LNCAP (cell line): ENCODE data around the gene MSI2.

Source experiments
- TF ChIP-seq, protein P1 (sequence below): fragments of 450-650 bp; IDR thresholded peaks from 2 replicates; pipeline ENCODE4 v1.5.1; 2017; ENCODE audit warnings: mild to moderate bottlenecking

The MSI2 gene

DNA sequence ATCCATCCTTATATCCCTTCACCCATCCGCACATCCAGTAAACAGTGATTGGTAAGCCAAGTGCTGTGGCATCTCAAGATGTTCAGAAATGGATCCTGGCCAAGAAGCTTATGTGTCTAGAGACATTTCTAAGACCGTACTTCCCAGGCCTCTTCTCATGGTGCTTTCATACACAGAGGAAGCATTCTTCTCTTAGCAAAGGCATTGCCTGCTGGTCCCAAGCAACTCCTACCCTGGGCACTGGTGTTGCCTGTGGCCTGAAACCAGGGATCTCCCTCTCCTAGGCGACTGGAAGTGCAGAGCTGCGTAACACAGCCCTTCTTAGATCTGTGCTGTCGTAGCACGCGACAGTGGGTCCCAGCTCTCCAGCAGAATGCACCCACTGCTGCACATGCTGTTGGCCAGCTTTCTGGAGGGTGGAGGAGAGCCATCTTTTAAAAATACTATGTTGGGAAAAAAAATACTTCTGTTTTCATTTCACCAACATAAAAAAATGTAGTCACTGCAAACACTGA is 305.9 kb downstream of the MSI2 start:
- TF ChIP-seq, protein P1, sequence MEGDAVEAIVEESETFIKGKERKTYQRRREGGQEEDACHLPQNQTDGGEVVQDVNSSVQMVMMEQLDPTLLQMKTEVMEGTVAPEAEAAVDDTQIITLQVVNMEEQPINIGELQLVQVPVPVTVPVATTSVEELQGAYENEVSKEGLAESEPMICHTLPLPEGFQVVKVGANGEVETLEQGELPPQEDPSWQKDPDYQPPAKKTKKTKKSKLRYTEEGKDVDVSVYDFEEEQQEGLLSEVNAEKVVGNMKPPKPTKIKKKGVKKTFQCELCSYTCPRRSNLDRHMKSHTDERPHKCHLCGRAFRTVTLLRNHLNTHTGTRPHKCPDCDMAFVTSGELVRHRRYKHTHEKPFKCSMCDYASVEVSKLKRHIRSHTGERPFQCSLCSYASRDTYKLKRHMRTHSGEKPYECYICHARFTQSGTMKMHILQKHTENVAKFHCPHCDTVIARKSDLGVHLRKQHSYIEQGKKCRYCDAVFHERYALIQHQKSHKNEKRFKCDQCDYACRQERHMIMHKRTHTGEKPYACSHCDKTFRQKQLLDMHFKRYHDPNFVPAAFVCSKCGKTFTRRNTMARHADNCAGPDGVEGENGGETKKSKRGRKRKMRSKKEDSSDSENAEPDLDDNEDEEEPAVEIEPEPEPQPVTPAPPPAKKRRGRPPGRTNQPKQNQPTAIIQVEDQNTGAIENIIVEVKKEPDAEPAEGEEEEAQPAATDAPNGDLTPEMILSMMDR, result no peak

DNA sequence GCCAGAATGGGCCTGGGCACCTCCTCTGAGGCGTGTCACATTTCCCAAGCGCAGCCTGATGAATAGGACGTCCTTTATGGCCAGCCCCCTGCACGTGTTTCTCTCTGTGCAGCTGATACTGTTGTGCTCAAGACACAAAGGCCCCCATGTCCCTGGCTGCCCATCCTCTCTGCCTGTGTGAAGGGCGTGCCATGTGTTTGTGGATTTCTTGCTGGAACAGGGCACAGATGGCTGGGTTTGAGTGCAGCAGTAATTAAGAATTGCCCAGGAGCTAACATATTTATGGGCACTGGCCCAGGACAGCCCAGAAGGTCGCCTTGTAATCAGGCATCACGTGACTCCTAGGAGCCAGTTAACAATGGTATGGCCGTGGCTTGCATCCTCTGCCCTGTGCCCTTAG is 307.6 kb downstream of the MSI2 start:
- TF ChIP-seq, protein P1, result no peak

DNA sequence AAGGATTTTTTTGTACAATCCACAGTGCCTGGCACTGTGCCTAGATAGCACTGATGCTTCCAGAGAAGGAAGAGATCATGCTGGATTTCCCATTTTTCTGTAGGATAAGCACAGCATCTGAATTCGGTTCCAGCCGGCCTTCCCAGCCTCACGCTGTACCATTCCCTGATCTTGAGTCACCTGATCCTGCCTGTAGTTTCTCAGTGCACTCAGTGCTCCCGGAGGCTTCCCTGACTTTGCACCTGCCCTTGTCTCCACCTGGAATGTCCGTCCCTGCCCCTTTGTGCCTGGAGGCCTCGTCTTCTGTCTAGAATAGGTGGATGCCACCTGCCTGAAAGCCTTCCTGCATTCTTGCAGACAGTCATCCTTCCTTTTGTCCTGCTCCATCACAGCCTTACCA is 308.9 kb downstream of the MSI2 start:
- TF ChIP-seq, protein P1, result no peak

DNA sequence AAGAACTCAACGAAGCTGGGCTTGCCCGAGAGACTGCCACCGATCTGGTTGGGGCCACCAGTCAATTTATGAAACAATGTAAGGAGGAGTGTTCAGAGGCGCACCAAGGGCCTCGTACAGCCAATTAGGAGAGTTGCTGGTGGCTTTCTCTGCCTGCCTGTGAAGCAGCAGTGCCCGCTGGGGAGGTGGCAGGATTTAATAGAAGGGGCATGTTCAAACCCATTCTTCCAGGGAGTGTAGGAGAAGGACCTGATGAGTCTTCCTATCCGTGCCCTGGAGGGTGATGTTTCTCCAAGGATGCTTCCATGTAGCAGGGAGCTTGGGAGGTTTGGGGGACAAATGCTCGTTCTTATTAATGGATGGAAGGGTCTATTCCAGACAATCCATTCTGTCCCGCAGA is 310.4 kb downstream of the MSI2 start:
- TF ChIP-seq, protein P1, result no peak

DNA sequence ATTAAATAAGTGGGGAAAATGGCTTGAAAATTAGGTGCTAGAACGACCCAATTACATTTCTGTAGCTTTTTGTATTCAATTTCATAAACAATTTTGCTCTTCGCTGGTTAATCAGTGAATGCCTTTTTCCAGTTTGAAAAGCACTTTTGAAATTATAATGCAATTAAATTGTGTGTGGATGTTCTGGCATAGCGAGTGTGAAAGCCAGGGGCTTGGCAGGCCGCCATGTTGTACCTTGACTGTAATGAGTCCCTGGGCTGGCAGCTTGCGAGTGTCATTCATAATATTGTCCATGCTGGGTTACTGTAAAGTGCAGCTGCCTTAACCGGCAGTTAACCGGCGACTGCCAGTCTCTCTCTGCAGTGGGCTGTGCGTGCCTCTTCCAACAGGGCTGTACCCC is 310.9 kb downstream of the MSI2 start:
- TF ChIP-seq, protein P1, result no peak

DNA sequence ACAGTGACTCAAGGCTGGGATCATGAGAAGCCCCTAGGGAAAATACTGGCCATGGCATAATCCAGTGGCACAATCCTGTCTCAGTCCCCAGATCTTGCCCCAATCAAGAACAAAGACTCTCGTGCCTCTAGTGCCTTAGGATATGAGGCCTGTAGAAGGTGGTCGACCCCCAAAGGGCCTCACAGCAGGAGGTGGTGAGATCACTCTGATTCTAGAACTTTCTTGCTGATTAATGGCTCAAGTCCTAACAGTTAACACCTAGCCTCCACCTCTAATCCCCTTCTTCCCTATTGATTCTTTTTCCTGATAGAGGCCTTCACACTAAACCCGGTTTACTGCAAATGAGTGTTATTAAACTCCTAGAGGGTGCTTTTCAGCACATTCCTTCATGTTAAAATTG is 312.0 kb downstream of the MSI2 start:
- TF ChIP-seq, protein P1, result no peak

DNA sequence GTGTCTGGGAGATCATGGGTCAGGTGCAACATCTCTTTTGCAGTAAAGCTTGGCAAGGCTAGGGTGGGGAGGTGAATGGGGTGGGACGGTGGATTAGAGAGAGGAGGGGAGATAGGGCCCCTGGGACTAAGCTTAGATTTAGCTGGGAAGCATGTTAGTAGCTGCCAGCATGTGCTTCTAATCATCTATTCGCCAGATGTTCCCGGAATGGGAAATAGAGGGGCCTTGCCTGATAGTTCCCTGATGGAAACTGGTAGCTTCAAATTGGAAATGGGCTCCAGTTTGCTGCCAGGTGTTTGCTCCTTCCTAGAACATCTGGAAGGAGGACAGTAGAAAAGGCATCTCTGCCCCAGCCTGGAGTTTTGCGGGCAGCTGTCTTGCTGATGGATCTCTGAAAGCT is 312.7 kb downstream of the MSI2 start:
- TF ChIP-seq, protein P1, result no peak

DNA sequence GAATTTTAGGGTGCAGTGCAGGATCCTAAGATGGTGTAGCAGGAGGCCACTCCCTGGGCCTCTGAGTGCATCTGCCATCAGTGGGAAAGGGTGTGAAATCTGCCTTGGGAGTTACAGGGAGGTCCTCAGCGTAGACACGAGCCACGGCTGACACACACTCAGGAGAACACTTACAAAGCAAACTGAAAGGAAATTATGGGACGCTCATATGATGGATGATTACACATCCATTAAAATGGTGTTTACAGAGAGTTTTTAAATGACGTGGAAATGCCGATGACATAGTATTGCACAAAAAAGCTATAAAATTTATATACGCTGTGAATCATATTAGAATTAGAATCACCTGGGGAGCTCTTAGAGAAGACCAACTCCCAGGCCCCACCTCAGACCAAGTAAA is 313.5 kb downstream of the MSI2 start:
- TF ChIP-seq, protein P1, result no peak
